IPS DF 4.7 (cell line): ENCODE measurements around the gene BZW2.

Experiments used
- DNase-seq: peaks from one replicate; pipeline ENCODE4 v3.0.0-alpha.2; 2013; ENCODE audit warnings: low spot score; ENCODE audit errors: extremely low read depth

BZW2 gene

GRCh38 chr7:16645593-16646471 lies at the start of gene BZW2, which contains the start of gene ANKMY2:
Gene BZW2, plus strand, starts transcription at chr7:16646181. Its CDS starts 19,263 bp downstream, at chr7:16665444.
Gene ANKMY2, minus strand, starts transcription at chr7:16645754. Its CDS starts 181 bp downstream, at chr7:16645573.
- DNase-seq: peak; percentile 79

GRCh38 chr7:16598015-16598414 lies 48.0 kb upstream of the BZW2 start:
- no peak for DNase-seq

- DNase-seq: no peak
Measured at GRCh38 chr7:16599860-16600259, 46.1 kb upstream of the BZW2 start.

- no peak for DNase-seq
Measured at GRCh38 chr7:16603633-16604032, 42.3 kb upstream of the BZW2 start.

GRCh38 chr7:16604054-16604453 lies 41.9 kb upstream of the BZW2 start:
- no peak for DNase-seq

GRCh38 chr7:16606704-16607103 lies 39.3 kb upstream of the BZW2 start:
- no peak for DNase-seq

GRCh38 chr7:16609842-16610450 lies 36.0 kb upstream of the BZW2 start:
- no peak for DNase-seq

GRCh38 chr7:16611711-16612110 lies 34.3 kb upstream of the BZW2 start:
- DNase-seq: no peak

GRCh38 chr7:16615228-16615627 lies 30.8 kb upstream of the BZW2 start:
- DNase-seq: no peak

- no peak for DNase-seq
Measured at GRCh38 chr7:16616122-16616521, 29.9 kb upstream of the BZW2 start.

GRCh38 chr7:16616542-16616941 lies 29.4 kb upstream of the BZW2 start:
- DNase-seq: no peak

GRCh38 chr7:16619979-16620408 lies 26.0 kb upstream of the BZW2 start:
- DNase-seq: no peak

GRCh38 chr7:16626388-16626787 lies 19.6 kb upstream of the BZW2 start:
- no peak for DNase-seq

- no peak for DNase-seq
Measured at GRCh38 chr7:16627236-16627635, 18.7 kb upstream of the BZW2 start.

GRCh38 chr7:16630654-16631053 lies 15.3 kb upstream of the BZW2 start:
- DNase-seq: no peak

- DNase-seq: no peak
Measured at GRCh38 chr7:16634271-16634738, 11.7 kb upstream of the BZW2 start.

GRCh38 chr7:16636555-16637101 lies 9.4 kb upstream of the BZW2 start:
- no peak for DNase-seq

GRCh38 chr7:16637379-16637778 lies 8.6 kb upstream of the BZW2 start:
- no peak for DNase-seq

- DNase-seq: no peak
Measured at GRCh38 chr7:16638282-16639280, 7.4 kb upstream of the BZW2 start.

- no peak for DNase-seq
Measured at GRCh38 chr7:16644157-16644556, 1.8 kb upstream of the BZW2 start.
